Activated CD8-positive, alpha-beta memory T cell treated with anti-CD3 and anti-CD28 coated beads, Interleukin-2, amount 10 ng/mL, durations not matched to agents 7 days and 5 days (primary cell): Measurements from ENCODE around the gene BAIAP3. TPM values are rescaled to one million over a fixed set of nuclear protein-coding genes. Genes with fewer than 3 reads are reported as not detected.
A peak's percentile ranks its signal among the peaks of the same experiment; 100 is the strongest.
"Not testable (repeated sequence)": the region's sequence is repeated elsewhere in the genome, so short reads cannot be mapped to it uniquely, and the experiment has no call there.

Source experiments
- ATAC-seq: fragments of 150-1000 bp; cut with Tn5 transposase; one replicate; pipeline ENCODE4 v1.10.0; 2021; ENCODE audit warnings: moderate library complexity
- CTCF ChIA-PET: fragments of 350-600 bp; sonication (Branson Sonifier 250); formaldehyde crosslinking; loops from one replicate; lab custom pipeline; 2021; ENCODE audit warnings: antibody characterized with exemption; lab: Charles Lee
- DNase-seq: peaks from one replicate; pipeline ENCODE4 v3.0.0-alpha.2; 2020
- H3K27ac Mint-ChIP-seq: one replicate; pipeline ENCODE4 v1.8.0; 2021; ENCODE audit warnings: mild to moderate bottlenecking, mixed read lengths
- H3K27me3 Mint-ChIP-seq: one replicate; pipeline ENCODE4 v1.8.0; 2021; ENCODE audit warnings: mixed read lengths
- H3K36me3 Mint-ChIP-seq: one replicate; pipeline ENCODE4 v1.8.0; 2021; ENCODE audit warnings: mild to moderate bottlenecking, mixed read lengths
- H3K4me1 Mint-ChIP-seq: one replicate; pipeline ENCODE4 v1.8.0; 2021; ENCODE audit warnings: mixed read lengths
- H3K4me3 Mint-ChIP-seq: one replicate; pipeline ENCODE4 v1.8.0; 2021; ENCODE audit warnings: mild to moderate bottlenecking, moderate library complexity, mixed read lengths
- H3K9me3 Mint-ChIP-seq: one replicate; pipeline ENCODE4 v1.8.0; 2022; ENCODE audit warnings: low read depth, mixed read lengths
- total RNA-seq, 2 experiments: library from RNA; stranded (reverse); gene quantifications; one replicate each; pipeline ENCODE4 v1.2.3, GENCODE V29; 2021

The BAIAP3 gene
- under 1 TPM; 0.45 to 0.53 TPM for total RNA-seq

- Mint-ChIP-seq H3K4me3 (no peak within 1 kb of the TSS), H3K9me3 (no peaks in the 10 kb centered on the region), H3K4me1 (peaks cover 14% of the 10 kb centered on the region), H3K27me3 (peaks cover 35% of the 10 kb centered on the region), H3K36me3 (no peaks in the 10 kb centered on the region), H3K27ac (no peak within 1 kb of the TSS)
- DNase-seq (peak; percentile 65), ATAC-seq (peak; percentile 79)
- CTCF ChIA-PET, result interaction anchor here (1.0 to 1.9 kb wide), 4 partner anchors 8 to 32 kb away, joined by 3 to 5 read pairs (median 4); partner anchors contain the start of gene UBE2I
Observed at GRCh38 chr16:1333149-1333812, at the start of gene BAIAP3. Gene BAIAP3 (plus strand): TSS chr16:1333645. CDS start chr16:1338550, 4,905 bp downstream.

- Mint-ChIP-seq H3K4me3 (no peak overlapping the region), H3K27me3 (peaks cover 14% of the 10 kb centered on the region), H3K4me1 (no peaks in the 10 kb centered on the region), H3K27ac (no peak overlapping the region), H3K9me3 (no peaks in the 10 kb centered on the region), H3K36me3 (no peaks in the 10 kb centered on the region)
- CTCF ChIA-PET, result no interaction called here
- ATAC-seq (no peak), DNase-seq (no peak)
Observed at GRCh38 chr16:1283996-1284616, 49.3 kb upstream of the BAIAP3 start.

GRCh38 chr16:1285669-1286512 lies 47.6 kb upstream of the BAIAP3 start:
- Mint-ChIP-seq H3K9me3 (no peaks in the 10 kb centered on the region), H3K27me3 (peaks cover 30% of the 10 kb centered on the region), H3K27ac (no peak overlapping the region), H3K4me3 (no peak overlapping the region), H3K4me1 (no peaks in the 10 kb centered on the region), H3K36me3 (no peaks in the 10 kb centered on the region)
- ATAC-seq (no peak), DNase-seq (no peak)
- CTCF ChIA-PET, result no interaction called here

GRCh38 chr16:1286513-1287094 lies 46.8 kb upstream of the BAIAP3 start:
- no peak for DNase-seq
- no peak for ATAC-seq
- no peaks in the 10 kb centered on the region for H3K36me3 Mint-ChIP-seq
- CTCF ChIA-PET, result no interaction called here
- no peak overlapping the region for H3K4me3 Mint-ChIP-seq
- no peak overlapping the region for H3K27ac Mint-ChIP-seq
- H3K9me3 Mint-ChIP-seq, result no peaks in the 10 kb centered on the region
- H3K27me3 Mint-ChIP-seq, result peaks cover 37% of the 10 kb centered on the region
- no peaks in the 10 kb centered on the region for H3K4me1 Mint-ChIP-seq

- peaks cover 42% of the 10 kb centered on the region for H3K27me3 Mint-ChIP-seq
- H3K27ac Mint-ChIP-seq, result no peak overlapping the region
- no peak for DNase-seq
- no peaks in the 10 kb centered on the region for H3K9me3 Mint-ChIP-seq
- H3K4me1 Mint-ChIP-seq, result no peaks in the 10 kb centered on the region
- no peak for ATAC-seq
- H3K4me3 Mint-ChIP-seq, result no peak overlapping the region
- CTCF ChIA-PET, result interaction anchor here (1.0 kb wide), 1 partner anchor 13 kb away, joined by 3 read pairs; no protein-coding TSS in a partner anchor
- no peaks in the 10 kb centered on the region for H3K36me3 Mint-ChIP-seq
Observed at GRCh38 chr16:1287982-1288670, 45.3 kb upstream of the BAIAP3 start.

GRCh38 chr16:1288813-1289476 lies 44.5 kb upstream of the BAIAP3 start:
- Mint-ChIP-seq H3K27me3 (peaks cover 50% of the 10 kb centered on the region), H3K27ac (no peak overlapping the region), H3K4me3 (no peak overlapping the region), H3K36me3 (no peaks in the 10 kb centered on the region), H3K9me3 (no peaks in the 10 kb centered on the region), H3K4me1 (no peaks in the 10 kb centered on the region)
- CTCF ChIA-PET, result interaction anchor here (1.9 kb wide), 1 partner anchor 12 kb away, joined by 10 read pairs; no protein-coding TSS in a partner anchor
- DNase-seq (no peak), ATAC-seq (no peak)

- Mint-ChIP-seq H3K27me3 (peaks cover 55% of the 10 kb centered on the region), H3K36me3 (no peaks in the 10 kb centered on the region), H3K4me1 (no peaks in the 10 kb centered on the region), H3K9me3 (no peaks in the 10 kb centered on the region), H3K27ac (no peak overlapping the region), H3K4me3 (no peak overlapping the region)
- DNase-seq, result no peak
- CTCF ChIA-PET, result interaction anchor here (1.9 kb wide), 1 partner anchor 11 kb away, joined by 10 read pairs; no protein-coding TSS in a partner anchor
- ATAC-seq, result no peak
Observed at GRCh38 chr16:1289477-1289866, 44.0 kb upstream of the BAIAP3 start.

- Mint-ChIP-seq H3K4me3 (no peak overlapping the region), H3K27ac (no peak overlapping the region), H3K4me1 (no peaks in the 10 kb centered on the region), H3K36me3 (no peaks in the 10 kb centered on the region), H3K9me3 (no peaks in the 10 kb centered on the region), H3K27me3 (peaks cover 55% of the 10 kb centered on the region)
- DNase-seq (no peak), ATAC-seq (no peak)
- CTCF ChIA-PET, result interaction anchor here (1.9 kb wide), 1 partner anchor 11 kb away, joined by 10 read pairs; no protein-coding TSS in a partner anchor
Observed at GRCh38 chr16:1290063-1290501, 43.4 kb upstream of the BAIAP3 start.

GRCh38 chr16:1290860-1291575 lies 42.4 kb upstream of the BAIAP3 start:
- CTCF ChIA-PET, result interaction anchor here (1.9 kb wide), 1 partner anchor 10 kb away, joined by 10 read pairs; no protein-coding TSS in a partner anchor
- DNase-seq (no peak), ATAC-seq (no peak)
- H3K4me3 Mint-ChIP-seq, result no peak overlapping the region
- H3K27me3 Mint-ChIP-seq, result peaks cover 58% of the 10 kb centered on the region
- H3K36me3 Mint-ChIP-seq, result no peaks in the 10 kb centered on the region
- no peaks in the 10 kb centered on the region for H3K9me3 Mint-ChIP-seq
- no peak overlapping the region for H3K27ac Mint-ChIP-seq
- no peaks in the 10 kb centered on the region for H3K4me1 Mint-ChIP-seq

- DNase-seq (no peak), ATAC-seq (no peak)
- Mint-ChIP-seq H3K4me1 (no peaks in the 10 kb centered on the region), H3K27ac (no peak overlapping the region), H3K27me3 (peaks cover 58% of the 10 kb centered on the region), H3K9me3 (no peaks in the 10 kb centered on the region), H3K4me3 (no peak overlapping the region), H3K36me3 (no peaks in the 10 kb centered on the region)
- CTCF ChIA-PET, result no interaction called here
Observed at GRCh38 chr16:1291576-1291974, 41.9 kb upstream of the BAIAP3 start.

- H3K9me3 Mint-ChIP-seq, DNase-seq: not testable (repeated sequence)
- peaks cover 58% of the 10 kb centered on the region for H3K27me3 Mint-ChIP-seq
Observed at GRCh38 chr16:1292208-1292607, 41.2 kb upstream of the BAIAP3 start.

GRCh38 chr16:1292808-1293207 lies 40.6 kb upstream of the BAIAP3 start:
- H3K36me3 Mint-ChIP-seq, ATAC-seq, H3K4me1 Mint-ChIP-seq, H3K4me3 Mint-ChIP-seq, CTCF ChIA-PET, H3K27ac Mint-ChIP-seq, DNase-seq, H3K9me3 Mint-ChIP-seq: not testable (repeated sequence)
- H3K27me3 Mint-ChIP-seq, result peaks cover 54% of the 10 kb centered on the region

More at GRCh38 chr16:1292208-1292607, 41.2 kb upstream of the BAIAP3 start:
- H3K4me1 Mint-ChIP-seq, H3K36me3 Mint-ChIP-seq, ATAC-seq, H3K4me3 Mint-ChIP-seq, CTCF ChIA-PET, H3K27ac Mint-ChIP-seq: not testable (repeated sequence)
